ENCODE measurements around the gene ERFL.

DNA sequence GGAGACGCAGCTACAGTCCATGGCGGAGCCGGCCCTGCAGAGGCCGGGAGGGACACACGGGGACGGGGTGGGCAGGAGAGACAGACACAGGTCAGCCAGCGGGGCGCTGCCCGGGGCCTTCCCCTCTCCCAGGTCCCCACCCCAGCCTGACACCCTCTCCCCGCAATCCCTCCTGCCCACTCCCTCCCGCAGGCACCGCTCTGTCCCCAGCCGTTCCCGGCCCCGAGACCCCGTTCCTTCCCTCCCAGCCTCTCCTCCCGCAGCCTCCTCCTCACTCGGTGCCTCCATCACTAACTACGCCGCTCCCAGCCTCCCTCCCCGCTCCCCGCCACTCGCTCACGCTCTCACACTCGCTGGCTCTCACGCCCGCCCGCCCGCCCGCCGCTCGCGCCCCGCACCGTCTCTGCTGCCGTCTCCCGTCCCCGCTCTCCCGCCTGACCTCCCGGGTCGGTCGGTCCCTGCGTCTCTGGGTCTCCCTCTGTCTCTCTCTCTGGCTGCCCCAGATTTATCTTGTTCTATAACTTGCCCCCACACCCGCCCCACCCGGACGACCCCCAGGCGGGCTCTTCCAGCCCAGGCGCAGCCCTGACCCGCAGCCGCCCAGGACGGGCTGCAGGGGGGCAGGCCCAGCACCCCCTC, 15.2 kb downstream of the ERFL start:
- TF ChIP-seq, protein P1, sequence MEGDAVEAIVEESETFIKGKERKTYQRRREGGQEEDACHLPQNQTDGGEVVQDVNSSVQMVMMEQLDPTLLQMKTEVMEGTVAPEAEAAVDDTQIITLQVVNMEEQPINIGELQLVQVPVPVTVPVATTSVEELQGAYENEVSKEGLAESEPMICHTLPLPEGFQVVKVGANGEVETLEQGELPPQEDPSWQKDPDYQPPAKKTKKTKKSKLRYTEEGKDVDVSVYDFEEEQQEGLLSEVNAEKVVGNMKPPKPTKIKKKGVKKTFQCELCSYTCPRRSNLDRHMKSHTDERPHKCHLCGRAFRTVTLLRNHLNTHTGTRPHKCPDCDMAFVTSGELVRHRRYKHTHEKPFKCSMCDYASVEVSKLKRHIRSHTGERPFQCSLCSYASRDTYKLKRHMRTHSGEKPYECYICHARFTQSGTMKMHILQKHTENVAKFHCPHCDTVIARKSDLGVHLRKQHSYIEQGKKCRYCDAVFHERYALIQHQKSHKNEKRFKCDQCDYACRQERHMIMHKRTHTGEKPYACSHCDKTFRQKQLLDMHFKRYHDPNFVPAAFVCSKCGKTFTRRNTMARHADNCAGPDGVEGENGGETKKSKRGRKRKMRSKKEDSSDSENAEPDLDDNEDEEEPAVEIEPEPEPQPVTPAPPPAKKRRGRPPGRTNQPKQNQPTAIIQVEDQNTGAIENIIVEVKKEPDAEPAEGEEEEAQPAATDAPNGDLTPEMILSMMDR (IDR thresholded peaks at IDR 0.05), result no peak
- TF ChIP-seq EZH2 (IDR thresholded peaks at IDR 0.05; ENCODE audit: borderline replicate concordance, insufficient read depth, low read depth, low read length, poor library complexity, severe bottlenecking), result peak; percentile 37
